Hepatocyte (in vitro differentiated cells): Measurements from ENCODE around the gene HDAC1.

Experiments used
- EZH2 ChIP-seq: fragments of 200-600 bp; sonication (generic); IDR thresholded peaks from 2 replicates; pipeline ENCODE4 v1.6.1; 2016; ENCODE audit warnings: antibody characterized with exemption, mild to moderate bottlenecking, borderline replicate concordance
- TF ChIP-seq, protein P1 (sequence below): fragments of 200-600 bp; sonication (generic); IDR thresholded peaks from 2 replicates; pipeline ENCODE4 v1.5.1; 2016; ENCODE audit warnings: antibody characterized with exemption, mild to moderate bottlenecking; ENCODE audit not compliant: poor library complexity

DNA sequence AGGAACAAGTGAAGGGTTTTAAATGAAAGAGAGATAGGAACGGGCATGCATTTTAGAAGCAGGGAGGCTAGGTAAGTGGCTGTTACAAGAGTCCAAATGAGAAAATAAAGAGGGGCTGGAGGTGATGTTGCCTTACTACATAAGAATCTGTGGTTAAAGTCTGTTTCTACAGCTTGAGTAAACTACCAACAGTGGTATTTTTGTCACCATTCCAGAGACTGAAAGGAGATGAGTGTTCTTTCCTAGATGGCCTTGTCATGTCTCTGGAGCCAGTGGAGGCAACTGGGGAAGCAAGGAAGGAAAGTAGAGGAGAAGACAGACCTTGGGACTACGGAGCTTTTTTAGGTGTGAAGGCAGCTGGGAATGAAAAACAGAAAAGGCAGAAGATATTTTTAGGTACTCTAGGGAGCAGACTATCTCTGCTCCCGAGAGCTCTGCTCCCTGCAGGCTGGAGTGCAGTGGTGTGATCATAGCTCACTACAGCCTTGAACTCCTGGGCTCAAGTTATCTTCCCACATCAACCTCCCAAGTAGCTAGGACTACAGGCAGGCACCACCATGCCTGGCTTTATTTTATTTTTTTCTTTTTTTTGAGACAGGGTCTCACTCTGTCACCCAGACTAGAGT is 12.2 kb downstream of the HDAC1 start:
- TF ChIP-seq EZH2 = no peak
- TF ChIP-seq, protein P1, sequence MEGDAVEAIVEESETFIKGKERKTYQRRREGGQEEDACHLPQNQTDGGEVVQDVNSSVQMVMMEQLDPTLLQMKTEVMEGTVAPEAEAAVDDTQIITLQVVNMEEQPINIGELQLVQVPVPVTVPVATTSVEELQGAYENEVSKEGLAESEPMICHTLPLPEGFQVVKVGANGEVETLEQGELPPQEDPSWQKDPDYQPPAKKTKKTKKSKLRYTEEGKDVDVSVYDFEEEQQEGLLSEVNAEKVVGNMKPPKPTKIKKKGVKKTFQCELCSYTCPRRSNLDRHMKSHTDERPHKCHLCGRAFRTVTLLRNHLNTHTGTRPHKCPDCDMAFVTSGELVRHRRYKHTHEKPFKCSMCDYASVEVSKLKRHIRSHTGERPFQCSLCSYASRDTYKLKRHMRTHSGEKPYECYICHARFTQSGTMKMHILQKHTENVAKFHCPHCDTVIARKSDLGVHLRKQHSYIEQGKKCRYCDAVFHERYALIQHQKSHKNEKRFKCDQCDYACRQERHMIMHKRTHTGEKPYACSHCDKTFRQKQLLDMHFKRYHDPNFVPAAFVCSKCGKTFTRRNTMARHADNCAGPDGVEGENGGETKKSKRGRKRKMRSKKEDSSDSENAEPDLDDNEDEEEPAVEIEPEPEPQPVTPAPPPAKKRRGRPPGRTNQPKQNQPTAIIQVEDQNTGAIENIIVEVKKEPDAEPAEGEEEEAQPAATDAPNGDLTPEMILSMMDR = no peak
